ENCODE measurements around the gene CSK.

- TF ChIP-seq CTCF (IDR thresholded peaks at IDR 0.05; ENCODE audit: low read depth, low read length), result no peak
- no peak for TF ChIP-seq MYC (IDR thresholded peaks at IDR 0.05; ENCODE audit: low read depth, low read length)
- no peak for TF ChIP-seq MAX (IDR thresholded peaks at IDR 0.05; ENCODE audit: low read depth, low read length)
Measured at GRCh38 chr15:74746389-74746788, 35.5 kb upstream of the CSK start.

Data from NB4 (cell line).